Duodenal mucosa (tissue), 2 donors: ENCODE data around the gene TMEFF1.

ENCODE experiments used
- H3K27ac ChIP-seq: one replicate; pipeline ENCODE4 v1.7.0; 2013; ENCODE audit warnings: low read depth, low read length
- H3K27me3 ChIP-seq, 2 donors: one replicate each; pipeline ENCODE4 v1.7.0; 2013; ENCODE audit warnings: low read length in 2 of 2, control low read depth in 1 of 2; ENCODE audit not compliant: insufficient read depth in 2 of 2, control insufficient read depth in 1 of 2
- H3K36me3 ChIP-seq, 2 donors: one replicate each; pipeline ENCODE4 v1.7.0; 2013; ENCODE audit warnings: low read length in 2 of 2, control low read depth in 1 of 2; ENCODE audit not compliant: insufficient read depth in 2 of 2, control insufficient read depth in 1 of 2
- H3K4me1 ChIP-seq, 2 donors: one replicate each; pipeline ENCODE4 v1.7.0; 2013; ENCODE audit warnings: low read length in 2 of 2, control low read depth in 1 of 2; ENCODE audit not compliant: insufficient read depth in 2 of 2, control insufficient read depth in 1 of 2
- H3K4me3 ChIP-seq, 2 donors: one replicate each; pipeline ENCODE4 v1.7.0; 2013; ENCODE audit warnings: low read length in 2 of 2, low read depth in 1 of 2
- H3K9ac ChIP-seq, 2 donors: one replicate each; pipeline ENCODE4 v1.7.0; 2013; ENCODE audit warnings: low read length in 2 of 2, low read depth in 1 of 2
- H3K9me3 ChIP-seq, 2 donors: one replicate each; pipeline ENCODE4 v1.7.0; 2013; ENCODE audit warnings: low read length in 2 of 2, control low read depth in 1 of 2; ENCODE audit not compliant: control insufficient read depth in 1 of 2

Gene TMEFF1

GRCh38 chr9:100468041-100468440, 4.9 kb upstream of the TMEFF1 start:
- no peaks in the 10 kb centered on the region for H3K4me1 ChIP-seq
- no peaks in the 10 kb centered on the region for H3K9me3 ChIP-seq
- peaks cover 0 to 8% of the 10 kb centered on the region in 2 donors for H3K27me3 ChIP-seq
- H3K9ac ChIP-seq: no peak overlapping the region
- no peak overlapping the region for H3K27ac ChIP-seq
- H3K36me3 ChIP-seq: no peaks in the 10 kb centered on the region
- H3K4me3 ChIP-seq: no peak overlapping the region

GRCh38 chr9:100472268-100472667, 681 bp upstream of the TMEFF1 start:
- Histone ChIP-seq H3K36me3 (no peaks in the 10 kb centered on the region), H3K9me3 (no peaks in the 10 kb centered on the region), H3K4me1 (no peaks in the 10 kb centered on the region), H3K4me3 (no peak overlapping the region), H3K27ac (no peak overlapping the region), H3K27me3 (peaks cover 10 to 19% of the 10 kb centered on the region in 2 donors), H3K9ac (no peak overlapping the region)

GRCh38 chr9:100473276-100474081, 530 bp downstream of the TMEFF1 start:
- Histone ChIP-seq H3K9ac (no peak overlapping the region), H3K9me3 (no peaks in the 10 kb centered on the region), H3K4me3 (peak overlapping the region; percentile 47 to 61), H3K27me3 (peaks cover 10 to 19% of the 10 kb centered on the region in 2 donors), H3K4me1 (no peaks in the 10 kb centered on the region), H3K27ac (no peak overlapping the region), H3K36me3 (no peaks in the 10 kb centered on the region)

GRCh38 chr9:100474082-100474923, 1.4 kb downstream of the TMEFF1 start:
- H3K4me3 ChIP-seq: peak overlapping the region; percentile 47 to 61
- H3K9ac ChIP-seq: no peak overlapping the region
- peaks cover 10 to 19% of the 10 kb centered on the region in 2 donors for H3K27me3 ChIP-seq
- H3K9me3 ChIP-seq: no peaks in the 10 kb centered on the region
- no peaks in the 10 kb centered on the region for H3K4me1 ChIP-seq
- no peaks in the 10 kb centered on the region for H3K36me3 ChIP-seq
- H3K27ac ChIP-seq: no peak overlapping the region

GRCh38 chr9:100474924-100475276, 2.0 kb downstream of the TMEFF1 start:
- Histone ChIP-seq H3K9me3 (no peaks in the 10 kb centered on the region), H3K36me3 (no peaks in the 10 kb centered on the region), H3K4me3 (no peak overlapping the region), H3K27ac (no peak overlapping the region), H3K9ac (no peak overlapping the region), H3K4me1 (no peaks in the 10 kb centered on the region), H3K27me3 (peaks cover 10 to 19% of the 10 kb centered on the region in 2 donors)

- no peaks in the 10 kb centered on the region for H3K36me3 ChIP-seq
- H3K27ac ChIP-seq: no peak overlapping the region
- H3K4me1 ChIP-seq: no peaks in the 10 kb centered on the region
- H3K9ac ChIP-seq: no peak overlapping the region
- no peak overlapping the region for H3K4me3 ChIP-seq
- peaks cover 10 to 17% of the 10 kb centered on the region in 2 donors for H3K27me3 ChIP-seq
- no peaks in the 10 kb centered on the region for H3K9me3 ChIP-seq
Observed at GRCh38 chr9:100477241-100477640, 4.3 kb downstream of the TMEFF1 start.

GRCh38 chr9:100478192-100478591, 5.2 kb downstream of the TMEFF1 start:
- Histone ChIP-seq H3K4me1 (no peaks in the 10 kb centered on the region), H3K4me3 (no peak overlapping the region), H3K36me3 (no peaks in the 10 kb centered on the region), H3K27me3 (peaks cover 10 to 11% of the 10 kb centered on the region in 2 donors), H3K9me3 (no peaks in the 10 kb centered on the region), H3K27ac (no peak overlapping the region), H3K9ac (no peak overlapping the region)

GRCh38 chr9:100479820-100480219, 6.9 kb downstream of the TMEFF1 start:
- Histone ChIP-seq H3K4me1 (no peaks in the 10 kb centered on the region), H3K27ac (no peak overlapping the region), H3K27me3 (peaks cover 2% of the 10 kb centered on the region in 2 donors), H3K36me3 (no peaks in the 10 kb centered on the region), H3K9me3 (no peaks in the 10 kb centered on the region), H3K4me3 (no peak overlapping the region), H3K9ac (no peak overlapping the region)

GRCh38 chr9:100485196-100485595, 12.2 kb downstream of the TMEFF1 start:
- H3K9me3 ChIP-seq: no peaks in the 10 kb centered on the region
- H3K9ac ChIP-seq: no peak overlapping the region
- H3K4me1 ChIP-seq: no peaks in the 10 kb centered on the region
- H3K4me3 ChIP-seq: no peak overlapping the region
- H3K27me3 ChIP-seq: no peaks in the 10 kb centered on the region
- no peak overlapping the region for H3K27ac ChIP-seq
- H3K36me3 ChIP-seq: no peaks in the 10 kb centered on the region

GRCh38 chr9:100486479-100487176, 13.7 kb downstream of the TMEFF1 start:
- Histone ChIP-seq H3K4me1 (no peaks in the 10 kb centered on the region), H3K27ac (no peak overlapping the region), H3K9ac (no peak overlapping the region), H3K4me3 (no peak overlapping the region), H3K9me3 (no peaks in the 10 kb centered on the region), H3K27me3 (no peaks in the 10 kb centered on the region), H3K36me3 (no peaks in the 10 kb centered on the region)
